K562 (cell line): ENCODE results near the gene HPDL. TPM values are rescaled to one million over a fixed set of nuclear protein-coding genes. Genes with fewer than 3 reads are reported as not detected.

ENCODE experiments used
- ATAC-seq: fragments of 200-7000 bp; cut with Tn5 transposase; 3 replicates; pipeline ENCODE4 v1.9.1; 2020; ENCODE audit warnings: moderate library complexity
- BruUV-seq: library from RNA; stranded (reverse); fragments of 400-500 nt; replicated peaks from 2 replicates; lab custom pipeline; 2021; lab: Mats Ljungman, UMichigan
- CTCF ChIA-PET: fragments of 300-600 bp; formaldehyde crosslinking; extraction: SDS; loops from one replicate; lab custom pipeline; 2021; ENCODE audit warnings: low intra/inter-chr PET ratio; lab: Yijun Ruan, JAX
- POLR2A ChIA-PET: fragments of 300-600, 350-650 bp; sonication (Branson Sonifier 250); formaldehyde crosslinking; extraction: SDS; loops from one replicate; lab custom pipeline; 2021; ENCODE audit warnings: antibody characterized with exemption, inconsistent platforms; lab: Yijun Ruan, JAX
- DNase-seq, 4 experiments: peaks; one replicate each; pipeline versions ENCODE4 v3.0.0 to v3.0.0-alpha.2; 2011 to 2018; ENCODE audit warnings: low spot score in 3 of 4, mixed read lengths in 3 of 4; ENCODE audit errors: extremely low read depth in 1 of 4
- FAIRE-seq: peaks from 2 replicates; lab custom pipeline; 2011; peaks lifted over from hg19 to GRCh38; lab: Jason Lieb, UNC
- H2AFZ ChIP-seq: 2 replicates; pipeline ENCODE4 v1.6.0; 2011; ENCODE audit warnings: low read depth, low read length, control low read depth, inconsistent platforms
- H3K27ac ChIP-seq: fragments of 200-600 bp; 3 replicates; pipeline ENCODE4 v1.8.0; 2011; ENCODE audit warnings: low read depth, mild to moderate bottlenecking, control low read depth, inconsistent platforms, low read length, moderate library complexity, mixed read lengths; ENCODE audit errors: extremely low read depth
- H3K27me3 ChIP-seq, 2 experiments: fragments of 300-600 bp in 1 of 2; 2 replicates in 1 of 2; 3 replicates in 1 of 2; pipeline versions ENCODE4 v1.6.0 to v1.8.0; 2011; ENCODE audit warnings: inconsistent platforms in 2 of 2, low read length in 2 of 2, mild to moderate bottlenecking in 1 of 2, mixed read lengths in 1 of 2, moderate library complexity in 1 of 2; ENCODE audit not compliant: control insufficient read depth in 2 of 2, insufficient read depth in 2 of 2
- H3K36me3 ChIP-seq: fragments of 300-600 bp; 3 replicates; pipeline ENCODE4 v1.8.0; 2011; ENCODE audit warnings: mild to moderate bottlenecking, low read length, inconsistent platforms; ENCODE audit not compliant: control insufficient read depth, insufficient read depth
- H3K4me1 ChIP-seq, 2 experiments: fragments of 200-600 bp in 1 of 2; replicated peaks in 1 of 2; 2 replicates in 1 of 2; 3 replicates in 1 of 2; pipeline versions ENCODE4 v1.5.1 to v1.8.0; 2011; ENCODE audit warnings: inconsistent platforms in 2 of 2, low read length in 2 of 2, mild to moderate bottlenecking in 1 of 2, mixed read lengths in 1 of 2, moderate library complexity in 1 of 2; ENCODE audit not compliant: control insufficient read depth in 2 of 2, insufficient read depth in 2 of 2
- H3K4me2 ChIP-seq: 2 replicates; pipeline ENCODE4 v1.6.1; 2011; ENCODE audit warnings: low read length, control low read depth, inconsistent platforms, mixed read lengths; ENCODE audit not compliant: insufficient read depth
- H3K4me3 ChIP-seq: fragments of 200-600 bp; sonication (generic), shearing (Covaris generic); 2 replicates; pipeline ENCODE4 v1.5.1; 2016; ENCODE audit warnings: control low read depth, inconsistent platforms
- H3K79me2 ChIP-seq: fragments of 200-600 bp; 3 replicates; pipeline ENCODE4 v1.8.0; 2011; ENCODE audit warnings: low read length, inconsistent platforms; ENCODE audit not compliant: control insufficient read depth, insufficient read depth
- H3K9ac ChIP-seq, 2 experiments: 2 replicates each; pipeline versions ENCODE4 v1.6.0 to v1.6.1; 2011; ENCODE audit warnings: low read depth in 2 of 2, low read length in 2 of 2, control low read depth in 1 of 2, inconsistent platforms in 1 of 2, mild to moderate bottlenecking in 1 of 2, mixed read lengths in 1 of 2; ENCODE audit not compliant: insufficient read depth in 1 of 2
- H3K9me1 ChIP-seq: one replicate; pipeline ENCODE4 v1.6.0; 2011; ENCODE audit warnings: inconsistent platforms, mild to moderate bottlenecking, low read length, moderate library complexity; ENCODE audit not compliant: control insufficient read depth, insufficient read depth
- H3K9me3 ChIP-seq: replicated peaks from 2 replicates; pipeline ENCODE4 v1.5.1; 2011; ENCODE audit warnings: low read depth, low read length, inconsistent platforms; ENCODE audit not compliant: control insufficient read depth, insufficient read depth
- H4K20me1 ChIP-seq: replicated peaks from 2 replicates; pipeline ENCODE4 v1.6.1; 2011; ENCODE audit warnings: low read length, inconsistent platforms, mixed read lengths; ENCODE audit not compliant: control insufficient read depth, insufficient read depth
- ARNT ChIP-seq, 2 experiments: fragments of 450-650 bp; IDR thresholded peaks; 2 replicates each; pipeline ENCODE4 v1.6.1; 2016; ENCODE audit warnings: mild to moderate bottlenecking in 1 of 2
- CHD4 ChIP-seq: fragments of 200-600 bp; sonication (generic); IDR thresholded peaks from 3 replicates; pipeline ENCODE4 v1.6.1; 2012; ENCODE audit warnings: low read depth, mild to moderate bottlenecking, mixed read lengths, low read length, inconsistent platforms; ENCODE audit not compliant: insufficient read depth, insufficient replicate concordance, poor library complexity, severe bottlenecking
- DACH1 ChIP-seq: fragments of 450-650 bp; IDR thresholded peaks from 2 replicates; pipeline ENCODE4 v1.6.1; 2018; ENCODE audit not compliant: partially characterized antibody
- PHF21A ChIP-seq: fragments of 450-650 bp; IDR thresholded peaks from 2 replicates; pipeline ENCODE4 v1.6.1; 2017; ENCODE audit warnings: low read depth, borderline replicate concordance
- ZBTB8A ChIP-seq: fragments of 450-650 bp; IDR thresholded peaks from 2 replicates; pipeline ENCODE4 v1.6.1; 2018; ENCODE audit warnings: mild to moderate bottlenecking, moderate library complexity; ENCODE audit not compliant: partially characterized antibody
- ZNF764 ChIP-seq: fragments of 250-450 bp; sonication (Bioruptor Pico); IDR thresholded peaks from 2 replicates; pipeline ENCODE4 v1.4.0; 2020; ENCODE audit warnings: low read depth, mild to moderate bottlenecking, moderate library complexity
- ZNF785 ChIP-seq: fragments of 250-450 bp; sonication (Bioruptor Pico); IDR thresholded peaks from 2 replicates; pipeline ENCODE4 v1.4.0; 2020; ENCODE audit warnings: mild to moderate bottlenecking
- in situ Hi-C: fragments of 300-500 bp; cut with MboI; formaldehyde crosslinking; loops from 4 replicates; pipeline ENCODE4 v1.15.0; 2018; ENCODE audit warnings: inconsistent platforms, mixed read lengths
- intact Hi-C: fragments of 100-400 bp; cut with micrococcal nuclease; formaldehyde crosslinking; loops from 2 replicates; pipeline ENCODE4 v1.14.2; 2022
- polyA plus RNA-seq, 8 experiments: library from polyadenylated mRNA; depleted of rRNA in 4 of 8; stranded (reverse) in 5 of 8; unstranded in 3 of 8; fragments of >200 nt; fragmentation: Nextera tagmentation in 2 of 8; fragmentation: Illumina TruSeq in 1 of 8; extraction: Ambion mirVana in 2 of 8; extraction: Trizol in 1 of 8; gene quantifications; 2 replicates each; pipeline versions ENCODE4 v1.2.1 to v1.2.3, GENCODE V29; 2011 to 2014; ENCODE audit warnings: inconsistent platforms in 1 of 8, missing spikeins in 1 of 8
- total RNA-seq, 7 experiments: library from RNA; depleted of rRNA in 6 of 7; stranded (reverse); fragments of >200 nt in 6 of 7; fragmentation: Illumina TruSeq in 2 of 7; extraction: Trizol in 2 of 7; gene quantifications; 2 replicates each; pipeline versions ENCODE4 v1.2.1 to v1.2.3, GENCODE V29; 2011 to 2021; ENCODE audit warnings: low replicate concordance in 1 of 7
- TF ChIP-seq, protein P1 (sequence below): fragments of 450-650 bp; IDR thresholded peaks from 2 replicates; pipeline ENCODE4 v1.6.1; 2014; ENCODE audit warnings: low read depth, mild to moderate bottlenecking, moderate library complexity, borderline replicate concordance

The HPDL gene
- total and polyA plus RNA-seq, 9 of the 15 experiments (the other 6 are each of a cell fraction or from before 2014, with no cell fraction given), result not detected

DNA sequence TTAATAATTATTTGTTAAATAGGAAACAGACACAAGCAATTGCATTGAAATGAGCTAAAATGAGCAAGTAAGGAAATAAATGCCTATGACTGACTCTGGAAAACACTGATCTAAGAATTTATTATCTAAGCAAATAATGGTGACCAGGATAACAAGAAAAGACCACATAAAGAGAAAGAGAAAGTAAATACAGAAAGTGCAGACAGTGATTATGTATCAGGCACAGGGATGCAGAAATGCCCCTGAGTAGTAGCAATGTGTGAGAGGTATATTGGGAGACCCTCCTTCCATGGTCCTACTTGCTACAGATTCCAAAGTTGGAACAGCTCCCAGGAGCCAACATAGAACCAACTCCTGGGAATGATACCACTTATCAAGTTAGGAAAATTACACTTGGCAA is 46.9 kb downstream of the HPDL start:
- H3K79me2 ChIP-seq, result no peaks in the 10 kb centered on the region
- no peaks in the 10 kb centered on the region for H3K27me3 ChIP-seq
- no peak for DNase-seq
- intact Hi-C loops, result no loop called here
- H4K20me1 ChIP-seq, result no peaks in the 10 kb centered on the region
- BruUV-seq, result no TSS peak
- no peaks in the 10 kb centered on the region for H3K9me3 ChIP-seq
- 0 out of 5 replicates have a peak, but pooled peaks cover 0 to 4% of the 10 kb centered on the region in 2 experiments for H3K4me1 ChIP-seq
- no peak overlapping the region for H3K9ac ChIP-seq
- ChIA-PET POLR2A (interaction anchor here (0.8 to 1.6 kb wide), 3 partner anchors 11 to 27 kb away, joined by 3 to 6 read pairs (median 5); no protein-coding TSS in a partner anchor), CTCF (no interaction called here)
- H3K36me3 ChIP-seq, result no peaks in the 10 kb centered on the region
- H3K4me2 ChIP-seq, result no peak overlapping the region
- TF ChIP-seq DACH1 (no peak), ZNF785 (CRISPR knock-in tag) (no peak), ZNF764 (CRISPR knock-in tag) (no peak), PHF21A (no peak), ZBTB8A (no peak), ARNT (IDR thresholded peaks at IDR 0.05) (no peak), CHD4 (no peak)
- TF ChIP-seq, protein P1, sequence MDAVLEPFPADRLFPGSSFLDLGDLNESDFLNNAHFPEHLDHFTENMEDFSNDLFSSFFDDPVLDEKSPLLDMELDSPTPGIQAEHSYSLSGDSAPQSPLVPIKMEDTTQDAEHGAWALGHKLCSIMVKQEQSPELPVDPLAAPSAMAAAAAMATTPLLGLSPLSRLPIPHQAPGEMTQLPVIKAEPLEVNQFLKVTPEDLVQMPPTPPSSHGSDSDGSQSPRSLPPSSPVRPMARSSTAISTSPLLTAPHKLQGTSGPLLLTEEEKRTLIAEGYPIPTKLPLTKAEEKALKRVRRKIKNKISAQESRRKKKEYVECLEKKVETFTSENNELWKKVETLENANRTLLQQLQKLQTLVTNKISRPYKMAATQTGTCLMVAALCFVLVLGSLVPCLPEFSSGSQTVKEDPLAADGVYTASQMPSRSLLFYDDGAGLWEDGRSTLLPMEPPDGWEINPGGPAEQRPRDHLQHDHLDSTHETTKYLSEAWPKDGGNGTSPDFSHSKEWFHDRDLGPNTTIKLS, result no peak
- FAIRE-seq, result no peak
- H3K27ac ChIP-seq, result no peak overlapping the region
- in situ Hi-C loops, result no loop called here
- no peak overlapping the region for H3K4me3 ChIP-seq
- ATAC-seq, result no peak
- H3K9me1 ChIP-seq, result no peaks in the 10 kb centered on the region
- H2AFZ ChIP-seq, result no peak overlapping the region
